Measurements from ENCODE around the gene FGFR4.

FGFR4 gene

DNA sequence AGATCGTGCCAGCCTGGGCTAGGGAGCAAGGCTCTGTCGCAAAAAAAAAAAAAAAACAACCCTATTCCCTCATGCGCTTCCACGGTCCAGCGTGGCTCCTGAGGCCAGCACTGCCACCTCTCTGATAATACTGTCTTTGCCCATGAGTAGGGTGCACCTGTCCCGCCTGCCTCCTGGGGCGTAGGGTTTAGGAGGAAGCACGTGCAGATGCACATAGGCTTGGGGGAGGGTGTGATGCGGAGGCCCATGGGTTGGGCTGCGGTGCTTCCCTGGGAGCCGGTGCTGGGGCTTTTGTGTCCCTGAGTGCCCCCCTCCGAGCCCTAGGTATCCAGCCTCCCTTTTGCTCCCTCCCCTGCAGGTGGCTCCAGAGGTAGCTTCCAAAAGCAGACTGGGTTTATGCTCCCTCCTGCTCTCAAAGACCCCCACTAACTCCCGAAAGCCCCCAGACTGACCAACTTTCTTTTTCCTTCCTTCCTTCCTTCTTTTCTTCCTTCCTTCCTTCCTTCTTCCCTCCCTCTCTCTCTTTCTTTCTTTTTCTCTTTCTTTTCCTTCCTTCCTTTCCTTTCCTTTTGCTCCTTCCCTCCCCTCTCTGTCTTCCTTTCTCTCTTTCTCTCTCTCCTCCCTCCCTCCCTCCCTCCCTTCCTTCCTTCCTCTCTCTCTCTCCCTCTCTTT lies 12.8 kb downstream of the FGFR4 start:
- peaks cover 4 to 43% (median 37%) of the 10 kb centered on the region in 10 experiments; a peak in 18 of 20 replicates for H3K4me1 ChIP-seq
- TF ChIP-seq Cebpa-rat (IDR thresholded peaks at IDR 0.05) = no peak
- H3K36me3 ChIP-seq = no peaks in the 10 kb centered on the region
- H3K27ac ChIP-seq = no peak overlapping the region
- H3K4me2 ChIP-seq = peak overlapping the region; percentile 9 to 88 (median 80); a peak in 20 of 22 replicates
- peaks cover 0 to 6% (median 0%) of the 10 kb centered on the region in 11 experiments; a peak in 2 of 22 replicates for H3K27me3 ChIP-seq
- peaks cover 0 to 9% (median 0%) of the 10 kb centered on the region in 11 experiments; a peak in 1 of 22 replicates for H4K20me1 ChIP-seq
- H3K9ac ChIP-seq = 0 out of 22 replicates have a peak overlapping the region, but pooled peaks of 1 of the 11 experiments have one; percentile 18
- no peaks in the 10 kb centered on the region for H3K9me3 ChIP-seq (replicated peaks in 1 of 11)
- H3K4me3 ChIP-seq = no peak overlapping the region

DNA sequence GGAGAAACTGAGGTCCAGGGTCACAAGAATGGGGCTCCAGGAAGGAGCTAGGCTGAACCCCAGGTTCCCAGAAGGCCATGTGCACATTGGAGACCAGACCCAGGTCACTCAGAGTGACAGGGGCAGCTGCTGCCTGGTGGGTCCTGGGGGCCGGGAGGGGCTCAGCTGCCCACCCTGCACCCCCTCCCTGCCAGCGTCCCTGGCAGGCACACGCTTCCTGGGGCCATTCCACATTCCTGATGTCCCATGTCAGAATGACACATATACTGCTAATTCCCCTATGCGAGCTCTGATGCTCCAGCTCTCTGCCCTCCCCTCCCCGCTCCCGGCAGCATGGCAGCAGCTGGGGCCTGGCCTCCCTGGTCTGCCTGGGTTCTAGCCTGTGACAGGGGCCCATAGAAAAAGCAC lies 14.0 kb downstream of the FGFR4 start:
- Histone ChIP-seq H3K9ac (no peak overlapping the region), H4K20me1 (peaks cover 0 to 2% (median 0%) of the 10 kb centered on the region in 11 experiments; a peak in 1 of 22 replicates), H3K36me3 (no peaks in the 10 kb centered on the region), H3K27ac (no peak overlapping the region), H3K4me1 (peaks cover 4 to 33% (median 27%) of the 10 kb centered on the region in 10 experiments; a peak in 17 of 20 replicates), H3K4me2 (peak overlapping the region in 6 of 11 experiments; percentile 9 to 85 (median 57); a peak in 8 of 22 replicates), H3K9me3 (replicated peaks in 1 of 11) (no peaks in the 10 kb centered on the region), H3K27me3 (peaks cover 0 to 6% (median 0%) of the 10 kb centered on the region in 11 experiments; a peak in 2 of 22 replicates), H3K4me3 (no peak overlapping the region)
- no peak for TF ChIP-seq Cebpa-rat (IDR thresholded peaks at IDR 0.05)

DNA sequence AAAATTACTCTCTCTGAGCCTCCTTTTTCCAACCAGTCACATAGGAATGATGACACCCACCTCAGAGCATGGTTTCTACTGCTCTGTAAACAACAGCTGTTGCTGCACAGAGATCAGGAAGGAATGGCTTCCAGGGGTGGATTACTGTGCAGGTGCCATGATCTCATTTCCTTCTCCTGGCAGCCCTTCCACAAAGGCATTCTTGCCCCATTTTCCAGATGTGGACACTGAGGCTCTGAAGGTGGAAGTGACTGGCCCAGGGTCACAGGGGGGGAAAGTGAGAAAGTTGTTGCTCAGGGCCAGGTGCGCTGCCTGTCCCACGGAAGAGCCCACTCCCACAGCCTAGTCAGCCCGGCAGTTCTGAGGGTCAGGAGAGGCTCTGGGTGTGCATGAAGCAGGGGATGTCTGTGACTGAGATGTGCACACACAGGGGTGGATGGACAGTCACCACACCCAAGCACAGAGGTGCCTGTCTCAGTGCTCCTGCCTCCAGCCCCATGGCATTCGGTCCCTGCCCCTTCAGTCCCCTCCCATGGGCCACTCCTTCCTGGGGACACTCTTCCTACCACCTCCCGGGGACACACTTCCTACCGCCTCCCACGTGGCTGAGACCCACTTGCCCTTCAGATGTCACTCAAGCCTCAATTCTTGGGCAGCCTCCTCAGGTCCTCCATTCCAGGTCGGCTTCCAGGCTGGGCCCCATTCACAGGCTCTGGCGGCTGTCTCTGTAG lies 17.0 kb downstream of the FGFR4 start:
- H3K36me3 ChIP-seq = no peaks in the 10 kb centered on the region
- peaks cover 0 to 6% (median 0%) of the 10 kb centered on the region in 11 experiments; a peak in 2 of 22 replicates for H3K27me3 ChIP-seq
- H3K9ac ChIP-seq = no peak overlapping the region
- H4K20me1 ChIP-seq = no peaks in the 10 kb centered on the region; a peak in 1 of 22 replicates
- no peaks in the 10 kb centered on the region for H3K9me3 ChIP-seq (replicated peaks in 1 of 11)
- TF ChIP-seq Cebpa-rat (IDR thresholded peaks at IDR 0.05) = no peak
- no peak overlapping the region for H3K4me3 ChIP-seq
- H3K27ac ChIP-seq = no peak overlapping the region
- peaks cover 4 to 20% (median 19%) of the 10 kb centered on the region in 10 experiments; a peak in 17 of 20 replicates for H3K4me1 ChIP-seq
- H3K4me2 ChIP-seq = no peak overlapping the region

DNA sequence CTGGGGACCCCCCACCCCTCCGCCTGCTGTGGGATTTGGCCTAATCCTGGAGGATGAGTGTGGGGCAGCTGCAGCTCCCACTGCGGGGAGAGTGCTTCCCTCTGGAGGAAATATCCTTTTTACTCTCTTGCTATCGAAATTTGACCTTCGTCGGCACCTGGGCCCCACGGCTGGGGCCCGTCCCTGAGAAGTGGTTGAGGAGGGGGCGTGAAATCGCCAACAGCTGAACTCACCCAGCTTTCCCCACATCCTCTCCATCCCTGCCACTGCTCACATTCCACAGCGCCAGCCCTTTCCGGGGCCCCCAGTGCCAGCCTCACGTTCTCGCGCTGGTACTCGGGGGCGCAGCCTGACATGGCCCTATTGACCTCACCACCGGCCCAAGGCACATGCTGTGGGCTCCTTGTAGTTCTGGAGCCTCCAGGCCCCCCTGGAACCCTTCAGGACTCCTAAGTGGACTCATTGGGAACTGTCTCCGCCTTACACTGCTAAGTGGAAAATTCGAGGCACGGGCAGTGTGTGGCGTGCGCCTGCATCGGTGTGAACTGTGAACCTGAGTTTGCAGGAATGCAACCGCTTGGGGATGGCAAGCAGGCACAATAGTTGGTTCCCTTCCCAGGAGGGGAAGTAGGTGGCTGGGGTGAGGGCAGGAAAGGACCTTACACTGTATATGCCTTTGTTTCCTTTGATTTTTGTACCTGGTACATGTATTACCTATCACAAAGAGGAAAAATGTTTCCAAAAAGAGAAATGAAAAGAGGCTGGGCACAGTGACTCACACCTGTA lies 19.2 kb downstream of the FGFR4 start:
- Histone ChIP-seq H3K4me3 (no peak overlapping the region), H3K9ac (no peak overlapping the region), H3K27ac (no peak overlapping the region), H3K27me3 (no peaks in the 10 kb centered on the region), H3K4me1 (no peaks in the 10 kb centered on the region; a peak in 1 of 20 replicates), H3K4me2 (no peak overlapping the region), H3K36me3 (no peaks in the 10 kb centered on the region), H3K9me3 (replicated peaks in 1 of 11) (no peaks in the 10 kb centered on the region), H4K20me1 (no peaks in the 10 kb centered on the region)
- no peak for TF ChIP-seq Cebpa-rat (IDR thresholded peaks at IDR 0.05)

DNA sequence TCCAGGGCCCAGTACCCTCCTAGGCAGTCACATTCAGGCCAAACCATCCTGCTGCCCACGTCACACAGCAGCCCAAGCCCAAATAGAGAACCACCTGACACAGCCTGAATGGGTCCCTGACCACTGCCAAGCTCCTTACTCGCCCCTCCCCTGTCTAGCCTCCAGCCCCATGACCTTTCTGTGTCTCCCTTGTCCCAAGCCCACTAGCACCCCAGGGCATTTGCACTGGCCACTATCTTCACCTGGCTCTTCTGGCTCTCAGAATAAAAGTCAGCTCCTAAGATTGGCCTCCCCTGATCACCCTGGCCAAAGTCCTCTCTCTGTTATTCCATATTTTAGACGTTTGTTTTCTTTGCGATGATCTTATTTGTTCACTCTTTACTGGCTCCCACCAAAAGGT lies 20.4 kb downstream of the FGFR4 start:
- Histone ChIP-seq H3K27me3 (no peaks in the 10 kb centered on the region), H3K9me3 (replicated peaks in 1 of 11) (no peaks in the 10 kb centered on the region), H3K36me3 (no peaks in the 10 kb centered on the region), H3K4me2 (no peak overlapping the region), H4K20me1 (peaks cover 0 to 2% (median 0%) of the 10 kb centered on the region in 11 experiments; a peak in 1 of 22 replicates), H3K4me3 (no peak overlapping the region), H3K9ac (no peak overlapping the region), H3K27ac (no peak overlapping the region), H3K4me1 (no peaks in the 10 kb centered on the region; a peak in 1 of 20 replicates)
- no peak for TF ChIP-seq Cebpa-rat (IDR thresholded peaks at IDR 0.05)

DNA sequence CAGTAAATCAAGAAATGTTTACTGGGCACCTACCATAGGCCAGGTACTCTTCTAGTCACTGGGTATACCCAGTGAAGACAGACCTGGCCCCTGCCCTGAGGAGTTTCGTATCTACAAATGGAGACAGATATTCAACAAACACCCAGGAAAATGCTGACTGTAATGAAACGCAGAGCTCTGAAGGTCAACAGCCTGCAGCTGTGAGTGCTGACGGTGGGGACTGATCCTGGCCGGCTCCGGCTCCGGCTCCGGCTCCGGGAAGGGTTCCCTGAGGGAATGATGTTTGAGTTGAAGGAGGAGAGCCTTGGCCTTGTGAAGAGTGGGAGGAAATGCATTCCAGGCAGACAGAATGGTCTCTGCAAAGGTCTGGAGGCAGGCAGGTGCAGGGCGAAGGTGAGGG lies 23.1 kb downstream of the FGFR4 start:
- peaks cover 0 to 12% (median 9%) of the 10 kb centered on the region in 10 experiments; a peak in 13 of 20 replicates for H3K4me1 ChIP-seq

DNA sequence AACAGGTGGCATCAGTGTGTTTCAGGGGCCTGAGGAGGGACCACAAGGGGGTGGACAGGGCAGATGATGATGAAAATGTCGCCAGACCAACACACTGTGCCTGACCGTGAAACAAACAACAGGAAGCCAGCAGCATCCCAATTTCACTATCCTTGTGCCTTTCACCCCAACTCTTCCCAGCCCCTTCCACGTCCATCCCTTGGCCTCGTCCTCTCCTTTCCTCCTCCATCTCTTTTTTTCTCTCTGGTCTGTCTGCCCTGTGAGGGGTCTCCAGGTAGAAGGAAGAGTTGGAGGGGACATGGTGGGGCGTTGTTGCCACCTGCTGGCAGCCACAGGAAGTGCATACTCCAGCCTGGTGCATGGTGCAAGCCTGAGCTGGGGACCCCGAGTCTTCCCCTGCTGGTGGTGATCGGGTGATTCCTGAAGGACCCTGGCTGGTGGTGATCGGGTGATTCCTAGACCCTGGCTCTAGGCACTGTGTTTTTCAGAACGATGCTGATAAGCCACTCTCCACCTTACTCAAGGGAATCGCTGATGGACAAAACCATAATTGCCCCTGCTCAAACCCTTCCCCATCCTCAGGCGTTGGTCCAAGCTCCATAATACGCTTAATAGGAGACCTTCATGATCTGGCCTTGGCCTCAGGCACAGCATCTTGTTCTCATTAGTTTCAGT lies 25.1 kb downstream of the FGFR4 start:
- peaks cover 0 to 3% (median 0%) of the 10 kb centered on the region in 11 experiments; a peak in 2 of 22 replicates for H3K9me3 ChIP-seq (replicated peaks in 1 of 11)
- H3K27me3 ChIP-seq = no peaks in the 10 kb centered on the region
- H4K20me1 ChIP-seq = peaks cover 0 to 13% (median 0%) of the 10 kb centered on the region in 11 experiments; a peak in 1 of 22 replicates
- peaks cover 0 to 16% (median 11%) of the 10 kb centered on the region in 10 experiments; a peak in 15 of 20 replicates for H3K4me1 ChIP-seq
- H3K9ac ChIP-seq = no peak overlapping the region
- H3K27ac ChIP-seq = no peak overlapping the region
- no peaks in the 10 kb centered on the region for H3K36me3 ChIP-seq
- no peak for TF ChIP-seq Cebpa-rat (IDR thresholded peaks at IDR 0.05)
- H3K4me3 ChIP-seq = no peak overlapping the region
- no peak overlapping the region for H3K4me2 ChIP-seq

More for the DNA sequence above, 23.1 kb downstream of the FGFR4 start:
- no peak overlapping the region for H3K4me2 ChIP-seq
- no peak overlapping the region for H3K9ac ChIP-seq
- no peaks in the 10 kb centered on the region for H3K27me3 ChIP-seq
- H3K4me3 ChIP-seq = no peak overlapping the region
- peaks cover 0 to 13% (median 0%) of the 10 kb centered on the region in 11 experiments; a peak in 1 of 22 replicates for H4K20me1 ChIP-seq
- H3K27ac ChIP-seq = no peak overlapping the region
- no peaks in the 10 kb centered on the region for H3K9me3 ChIP-seq (replicated peaks in 1 of 11)
- TF ChIP-seq Cebpa-rat (IDR thresholded peaks at IDR 0.05) = no peak
- H3K36me3 ChIP-seq = no peaks in the 10 kb centered on the region

DNA sequence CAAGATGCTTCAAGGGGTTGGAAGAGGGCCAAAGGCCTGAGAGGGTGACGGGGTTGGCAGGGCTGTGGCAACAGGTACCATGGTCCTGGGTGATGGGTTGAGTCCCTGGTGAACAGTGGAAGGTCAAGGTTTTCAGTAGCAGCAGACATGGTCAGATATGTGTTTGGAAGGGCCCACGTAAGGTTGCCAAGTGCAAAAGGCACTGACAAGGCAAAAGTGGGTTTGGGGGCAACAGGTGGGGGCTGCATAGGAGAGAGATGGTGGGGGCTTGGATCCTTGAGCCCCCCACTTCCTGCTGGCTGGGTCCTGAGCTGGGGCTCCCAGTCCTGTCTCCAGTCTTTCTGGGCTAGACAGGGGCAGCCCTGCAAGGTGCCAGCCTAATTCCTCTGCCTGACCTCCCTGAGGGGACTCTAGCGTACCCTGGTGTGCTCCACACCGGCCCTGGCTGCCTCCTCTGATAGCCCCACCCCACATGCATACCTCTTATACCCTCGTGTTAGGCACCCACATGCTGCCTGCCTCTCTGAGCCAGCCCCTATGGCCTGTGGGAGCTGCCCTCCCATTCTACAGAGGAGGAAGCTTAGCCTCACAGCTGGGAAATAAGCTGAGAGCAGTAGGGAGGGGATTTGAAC lies 26.0 kb downstream of the FGFR4 start:
- no peak overlapping the region for H3K4me2 ChIP-seq
- H3K27me3 ChIP-seq = no peaks in the 10 kb centered on the region
- no peak for TF ChIP-seq Cebpa-rat (IDR thresholded peaks at IDR 0.05)
- H3K27ac ChIP-seq = no peak overlapping the region
- H3K4me1 ChIP-seq = peaks cover 0 to 21% (median 11%) of the 10 kb centered on the region in 10 experiments; a peak in 16 of 20 replicates
- H3K36me3 ChIP-seq = no peaks in the 10 kb centered on the region
- peaks cover 0 to 13% (median 0%) of the 10 kb centered on the region in 11 experiments; a peak in 1 of 22 replicates for H4K20me1 ChIP-seq
- H3K9me3 ChIP-seq (replicated peaks in 1 of 11) = peaks cover 0 to 10% (median 0%) of the 10 kb centered on the region in 11 experiments; a peak in 3 of 22 replicates
- no peak overlapping the region for H3K4me3 ChIP-seq
- H3K9ac ChIP-seq = no peak overlapping the region
